Measurements from ENCODE around the gene ARHGAP9. TPM values are rescaled to one million over a fixed set of nuclear protein-coding genes. Genes with fewer than 3 reads are reported as not detected.

Gene ARHGAP9
- polyA plus RNA-seq, 1 of the 3 experiments (the other 2 are of a cell fraction) = 0.66 TPM

DNA sequence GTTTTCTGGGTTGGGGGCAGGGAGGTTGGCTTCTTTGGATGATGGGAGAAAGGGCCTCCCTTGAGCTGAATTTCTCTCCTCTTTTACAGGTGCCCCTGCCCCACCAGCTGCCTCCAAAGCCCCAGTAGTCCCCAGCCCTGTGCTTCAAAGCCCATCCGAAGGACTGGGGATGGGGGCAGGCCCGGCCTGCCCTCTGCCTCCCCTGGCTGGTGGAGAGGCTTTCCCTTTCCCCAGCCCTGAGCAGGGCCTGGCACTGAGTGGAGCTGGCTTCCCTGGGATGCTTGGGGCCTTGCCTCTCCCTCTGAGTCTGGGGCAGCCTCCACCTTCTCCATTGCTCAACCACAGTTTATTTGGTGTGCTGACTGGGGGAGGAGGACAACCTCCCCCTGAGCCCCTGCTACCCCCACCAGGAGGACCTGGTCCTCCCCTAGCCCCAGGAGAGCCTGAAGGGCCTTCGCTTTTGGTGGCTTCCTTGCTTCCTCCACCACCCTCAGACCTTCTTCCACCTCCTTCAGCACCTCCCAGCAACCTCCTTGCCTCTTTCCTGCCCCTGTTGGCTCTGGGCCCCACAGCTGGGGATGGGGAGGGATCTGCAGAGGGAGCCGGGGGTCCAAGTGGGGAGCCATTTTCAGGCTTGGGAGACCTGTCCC lies 46.9 kb upstream of the ARHGAP9 start:
- POLR2A ChIA-PET = interaction anchor here (1.1 to 1.3 kb wide), 2 partner anchors 9 to 12 kb away, joined by 3 read pairs; no protein-coding TSS in a partner anchor

GRCh38 chr12:57525615-57526383 lies 46.1 kb upstream of the ARHGAP9 start:
- Histone ChIP-seq H3K79me2 (ENCODE audit: insufficient read depth) (peaks cover 28% of the 10 kb centered on the region), H3K9me3 (no peaks in the 10 kb centered on the region), H3K27me3 (ENCODE audit: insufficient read depth) (no peaks in the 10 kb centered on the region), H3K9ac (no peak overlapping the region), H3K4me2 (peak overlapping the region; percentile 94; the same call in 1 of the 2 replicates), H3K27ac (ENCODE audit: low read depth in 2 of 2, low read length in 1 of 2) (no peak overlapping the region), H3K9me2 (no peaks in the 10 kb centered on the region), H3K4me1 (ENCODE audit: control insufficient read depth in 1 of 2, insufficient read depth in 2 of 2, low read depth in 1 of 2, low read length in 1 of 2) (peaks cover 19 to 34% of the 10 kb centered on the region in 2 experiments), H2AFZ (ENCODE audit: low read depth) (no peak overlapping the region), H4K20me1 (ENCODE audit: insufficient read depth) (peaks cover 9% of the 10 kb centered on the region; the same call in 1 of the 2 replicates), H3K4me3 (ENCODE audit: low read depth in 2 of 2, low read length in 1 of 2) (no peak overlapping the region), H3F3A (replicated peaks; ENCODE audit: insufficient read depth) (peaks cover 27% of the 10 kb centered on the region), H3K36me3 (replicated peaks in 1 of 2; ENCODE audit: control insufficient read depth in 1 of 2, insufficient read depth in 2 of 2, low read length in 1 of 2) (peaks cover 24 to 64% of the 10 kb centered on the region in 2 experiments)
- no peak for DNase-seq
- CTCF ChIA-PET = interaction anchor here (1.0 to 2.2 kb wide), 4 partner anchors 8 to 200 kb away, joined by 3 to 9 read pairs (median 5); no protein-coding TSS in a partner anchor
- POLR2A ChIA-PET = interaction anchor here (1.1 to 1.3 kb wide), 2 partner anchors 10 to 13 kb away, joined by 3 read pairs; no protein-coding TSS in a partner anchor
- WGBS (ENCODE audit: low lambda C conversion rate) = 93% methylated on average over 15 of the region's 16 CpGs
- TF ChIP-seq SMC3 (IDR thresholded peaks at IDR 0.05; ENCODE audit: low read depth, low read length) (no peak), GABPA (IDR thresholded peaks at IDR 0.05; ENCODE audit: low read depth) (no peak), GATA2 (CRISPR knock-in tag; IDR thresholded peaks at IDR 0.05) (no peak), FOSL2 (IDR thresholded peaks at IDR 0.05; ENCODE audit: borderline replicate concordance, low read depth) (no peak), MEF2A (IDR thresholded peaks at IDR 0.05; ENCODE audit: borderline replicate concordance, low read depth) (no peak), JUND (IDR thresholded peaks at IDR 0.05) (no peak), RFX5 (IDR thresholded peaks at IDR 0.05; ENCODE audit: low read length) (no peak), CTCF (IDR thresholded peaks at IDR 0.05) (no peak), ELF1 (IDR thresholded peaks at IDR 0.05) (no peak)
- TF ChIP-seq, protein P1, sequence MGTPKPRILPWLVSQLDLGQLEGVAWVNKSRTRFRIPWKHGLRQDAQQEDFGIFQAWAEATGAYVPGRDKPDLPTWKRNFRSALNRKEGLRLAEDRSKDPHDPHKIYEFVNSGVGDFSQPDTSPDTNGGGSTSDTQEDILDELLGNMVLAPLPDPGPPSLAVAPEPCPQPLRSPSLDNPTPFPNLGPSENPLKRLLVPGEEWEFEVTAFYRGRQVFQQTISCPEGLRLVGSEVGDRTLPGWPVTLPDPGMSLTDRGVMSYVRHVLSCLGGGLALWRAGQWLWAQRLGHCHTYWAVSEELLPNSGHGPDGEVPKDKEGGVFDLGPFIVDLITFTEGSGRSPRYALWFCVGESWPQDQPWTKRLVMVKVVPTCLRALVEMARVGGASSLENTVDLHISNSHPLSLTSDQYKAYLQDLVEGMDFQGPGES (IDR thresholded peaks at IDR 0.05; ENCODE audit: low read depth, low read length) = no peak

More for the DNA sequence above, 46.9 kb upstream of the ARHGAP9 start:
- no peak for TF ChIP-seq TAF1 (IDR thresholded peaks at IDR 0.05; ENCODE audit: borderline replicate concordance, low read depth, low read length)
- TF ChIP-seq EZH2phosphoT487 (IDR thresholded peaks at IDR 0.05; ENCODE audit: borderline replicate concordance, low read depth) = no peak
- no peak for TF ChIP-seq NRF1 (IDR thresholded peaks at IDR 0.05; ENCODE audit: low read depth, low read length)
- no peak for TF ChIP-seq RAD21 (IDR thresholded peaks at IDR 0.05; ENCODE audit: low read length)
- TF ChIP-seq FOXJ3 (CRISPR knock-in tag; IDR thresholded peaks at IDR 0.05) = no peak
- Histone ChIP-seq H3K9me3 (no peaks in the 10 kb centered on the region), H3K36me3 (replicated peaks in 1 of 2; ENCODE audit: control insufficient read depth in 1 of 2, insufficient read depth in 2 of 2, low read length in 1 of 2) (peaks cover 30 to 72% of the 10 kb centered on the region in 2 experiments), H2AFZ (ENCODE audit: low read depth) (no peak overlapping the region), H4K20me1 (ENCODE audit: insufficient read depth) (peaks cover 9% of the 10 kb centered on the region; the same call in 1 of the 2 replicates), H3F3A (replicated peaks; ENCODE audit: insufficient read depth) (peaks cover 23% of the 10 kb centered on the region), H3K27me3 (ENCODE audit: insufficient read depth) (no peaks in the 10 kb centered on the region), H3K4me3 (ENCODE audit: low read depth in 2 of 2, low read length in 1 of 2) (no peak overlapping the region), H3K79me2 (ENCODE audit: insufficient read depth) (peaks cover 28% of the 10 kb centered on the region), H3K27ac (ENCODE audit: low read depth in 2 of 2, low read length in 1 of 2) (no peak overlapping the region), H3K4me1 (ENCODE audit: control insufficient read depth in 1 of 2, insufficient read depth in 2 of 2, low read depth in 1 of 2, low read length in 1 of 2) (peaks cover 11 to 26% of the 10 kb centered on the region in 2 experiments), H3K9ac (no peak overlapping the region), H3K9me2 (no peaks in the 10 kb centered on the region), H3K4me2 (no peak overlapping the region)
- DNase-seq = no peak
- CTCF ChIA-PET = interaction anchor here (1.0 to 1.4 kb wide), 3 partner anchors 11 to 199 kb away, joined by 3 to 5 read pairs (median 3); no protein-coding TSS in a partner anchor
- WGBS (ENCODE audit: low lambda C conversion rate) = 87% methylated on average over 4 of the region's 4 CpGs

All from SK-N-SH (cell line).